SK-N-SH treated with all-trans-retinoic acid at 6 μM for 48 hours (cell line): ENCODE data around the gene STK35.

ENCODE experiments used
- OSR1 ChIP-seq: fragments of 250-450 bp; sonication (Bioruptor Pico); IDR thresholded peaks from 2 replicates; pipeline ENCODE4 v1.8.0; 2022; ENCODE audit warnings: moderate library complexity, mild to moderate bottlenecking, inconsistent platforms
- PPARA ChIP-seq: fragments of 250-450 bp; sonication (Bioruptor Pico); IDR thresholded peaks from 2 replicates; pipeline ENCODE4 v1.5.0; 2020; ENCODE audit warnings: mild to moderate bottlenecking, borderline replicate concordance
- RARB ChIP-seq: fragments of 250-450 bp; sonication (Bioruptor Pico); IDR thresholded peaks from 2 replicates; pipeline ENCODE4 v1.8.0; 2021; ENCODE audit warnings: mild to moderate bottlenecking, moderate library complexity
- ZC3H10 ChIP-seq: fragments of 250-450 bp; sonication (Bioruptor Pico); IDR thresholded peaks from 2 replicates; pipeline ENCODE4 v1.5.1; 2021; ENCODE audit warnings: mild to moderate bottlenecking, moderate library complexity
- ZFP3 ChIP-seq: fragments of 250-450 bp; sonication (Bioruptor Pico); IDR thresholded peaks from 2 replicates; pipeline ENCODE4 v1.5.0; 2020; ENCODE audit warnings: mild to moderate bottlenecking, moderate library complexity
- ZFP30 ChIP-seq: fragments of 450-650 bp; formaldehyde crosslinking; IDR thresholded peaks from 2 replicates; pipeline ENCODE4 v1.5.0; 2022; ENCODE audit warnings: mild to moderate bottlenecking, moderate library complexity
- ZNF565 ChIP-seq: fragments of 450-650 bp; formaldehyde crosslinking; conservative IDR thresholded peaks from 2 replicates; pipeline ENCODE4 v1.5.0; 2020; ENCODE audit warnings: low read depth, mild to moderate bottlenecking, moderate library complexity
- ZNF70 ChIP-seq: fragments of 450-650 bp; formaldehyde crosslinking; IDR thresholded peaks from 2 replicates; pipeline ENCODE4 v1.5.0; 2020; ENCODE audit warnings: mild to moderate bottlenecking, moderate library complexity
- ZNF8 ChIP-seq: fragments of 450-650 bp; formaldehyde crosslinking; IDR thresholded peaks from 2 replicates; pipeline ENCODE4 v1.5.0; 2020; ENCODE audit warnings: mild to moderate bottlenecking, moderate library complexity
- TF ChIP-seq, protein P1 (sequence below): fragments of 250-450 bp; sonication (Bioruptor Pico); IDR thresholded peaks from 2 replicates; pipeline ENCODE4 v1.5.0; 2020; ENCODE audit warnings: mild to moderate bottlenecking, moderate library complexity
- TF ChIP-seq, protein P2 (sequence below): fragments of 250-450 bp; sonication (Bioruptor Pico); IDR thresholded peaks from 2 replicates; pipeline ENCODE4 v1.5.1; 2021; ENCODE audit warnings: mild to moderate bottlenecking, moderate library complexity

DNA sequence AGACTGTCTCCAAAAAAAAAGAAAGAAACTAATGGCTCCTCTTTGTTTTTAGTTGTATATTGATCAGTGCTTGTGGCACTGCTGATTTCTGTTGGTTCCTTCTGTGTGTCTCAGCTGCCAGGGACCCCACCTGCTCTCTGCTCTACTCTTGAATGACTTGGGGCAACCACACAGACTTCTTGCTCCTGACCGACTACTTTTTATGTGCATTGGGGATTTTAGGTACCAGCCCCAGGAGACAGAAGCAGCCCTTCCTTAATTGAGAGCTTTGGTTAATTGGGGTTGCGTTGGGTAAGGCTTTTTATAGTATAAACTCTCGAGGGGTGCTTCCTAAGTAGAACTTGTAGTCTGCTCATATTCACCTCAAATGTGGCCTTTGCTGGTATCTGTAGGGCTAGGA, 6.9 kb downstream of the STK35 start:
- TF ChIP-seq ZC3H10 (CRISPR knock-in tag) = no peak
- TF ChIP-seq ZFP3 (CRISPR knock-in tag) = no peak
- no peak for TF ChIP-seq ZNF70 (CRISPR knock-in tag)
- no peak for TF ChIP-seq ZNF8 (CRISPR knock-in tag)
- TF ChIP-seq, protein P1, sequence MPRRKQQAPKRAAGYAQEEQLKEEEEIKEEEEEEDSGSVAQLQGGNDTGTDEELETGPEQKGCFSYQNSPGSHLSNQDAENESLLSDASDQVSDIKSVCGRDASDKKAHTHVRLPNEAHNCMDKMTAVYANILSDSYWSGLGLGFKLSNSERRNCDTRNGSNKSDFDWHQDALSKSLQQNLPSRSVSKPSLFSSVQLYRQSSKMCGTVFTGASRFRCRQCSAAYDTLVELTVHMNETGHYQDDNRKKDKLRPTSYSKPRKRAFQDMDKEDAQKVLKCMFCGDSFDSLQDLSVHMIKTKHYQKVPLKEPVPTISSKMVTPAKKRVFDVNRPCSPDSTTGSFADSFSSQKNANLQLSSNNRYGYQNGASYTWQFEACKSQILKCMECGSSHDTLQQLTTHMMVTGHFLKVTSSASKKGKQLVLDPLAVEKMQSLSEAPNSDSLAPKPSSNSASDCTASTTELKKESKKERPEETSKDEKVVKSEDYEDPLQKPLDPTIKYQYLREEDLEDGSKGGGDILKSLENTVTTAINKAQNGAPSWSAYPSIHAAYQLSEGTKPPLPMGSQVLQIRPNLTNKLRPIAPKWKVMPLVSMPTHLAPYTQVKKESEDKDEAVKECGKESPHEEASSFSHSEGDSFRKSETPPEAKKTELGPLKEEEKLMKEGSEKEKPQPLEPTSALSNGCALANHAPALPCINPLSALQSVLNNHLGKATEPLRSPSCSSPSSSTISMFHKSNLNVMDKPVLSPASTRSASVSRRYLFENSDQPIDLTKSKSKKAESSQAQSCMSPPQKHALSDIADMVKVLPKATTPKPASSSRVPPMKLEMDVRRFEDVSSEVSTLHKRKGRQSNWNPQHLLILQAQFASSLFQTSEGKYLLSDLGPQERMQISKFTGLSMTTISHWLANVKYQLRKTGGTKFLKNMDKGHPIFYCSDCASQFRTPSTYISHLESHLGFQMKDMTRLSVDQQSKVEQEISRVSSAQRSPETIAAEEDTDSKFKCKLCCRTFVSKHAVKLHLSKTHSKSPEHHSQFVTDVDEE (CRISPR knock-in tag) = no peak
- TF ChIP-seq PPARA (CRISPR knock-in tag) = no peak
- TF ChIP-seq, protein P2, sequence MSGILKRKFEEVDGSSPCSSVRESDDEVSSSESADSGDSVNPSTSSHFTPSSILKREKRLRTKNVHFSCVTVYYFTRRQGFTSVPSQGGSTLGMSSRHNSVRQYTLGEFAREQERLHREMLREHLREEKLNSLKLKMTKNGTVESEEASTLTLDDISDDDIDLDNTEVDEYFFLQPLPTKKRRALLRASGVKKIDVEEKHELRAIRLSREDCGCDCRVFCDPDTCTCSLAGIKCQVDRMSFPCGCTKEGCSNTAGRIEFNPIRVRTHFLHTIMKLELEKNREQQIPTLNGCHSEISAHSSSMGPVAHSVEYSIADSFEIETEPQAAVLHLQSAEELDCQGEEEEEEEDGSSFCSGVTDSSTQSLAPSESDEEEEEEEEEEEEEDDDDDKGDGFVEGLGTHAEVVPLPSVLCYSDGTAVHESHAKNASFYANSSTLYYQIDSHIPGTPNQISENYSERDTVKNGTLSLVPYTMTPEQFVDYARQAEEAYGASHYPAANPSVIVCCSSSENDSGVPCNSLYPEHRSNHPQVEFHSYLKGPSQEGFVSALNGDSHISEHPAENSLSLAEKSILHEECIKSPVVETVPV (CRISPR knock-in tag) = no peak
- TF ChIP-seq ZFP30 = no peak
- no peak for TF ChIP-seq ZNF565 (CRISPR knock-in tag)
- TF ChIP-seq OSR1 (CRISPR knock-in tag) = no peak
- no peak for TF ChIP-seq RARB (CRISPR knock-in tag)
